Measurements from ENCODE around the gene SMPX.

DNA sequence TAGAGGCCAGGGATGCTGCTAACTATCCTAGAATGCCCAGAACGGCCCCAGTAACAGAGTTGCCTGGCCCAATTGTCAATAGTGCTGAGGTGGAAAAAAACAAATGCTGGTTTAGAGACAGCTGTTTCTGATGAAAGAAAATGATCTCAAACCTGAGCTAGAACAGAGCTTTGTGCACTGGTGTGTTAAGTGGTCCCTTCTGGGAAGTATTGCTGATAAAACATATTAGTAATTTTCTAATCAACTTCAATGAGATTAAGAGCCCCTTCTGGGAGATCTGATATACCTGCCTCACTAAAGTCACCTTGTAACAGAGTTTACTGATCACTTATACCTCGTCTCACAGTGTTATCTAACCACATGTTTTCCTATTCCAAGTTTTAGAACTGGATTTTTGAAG lies 42.1 kb downstream of the SMPX start:
- TF ChIP-seq, protein P1, sequence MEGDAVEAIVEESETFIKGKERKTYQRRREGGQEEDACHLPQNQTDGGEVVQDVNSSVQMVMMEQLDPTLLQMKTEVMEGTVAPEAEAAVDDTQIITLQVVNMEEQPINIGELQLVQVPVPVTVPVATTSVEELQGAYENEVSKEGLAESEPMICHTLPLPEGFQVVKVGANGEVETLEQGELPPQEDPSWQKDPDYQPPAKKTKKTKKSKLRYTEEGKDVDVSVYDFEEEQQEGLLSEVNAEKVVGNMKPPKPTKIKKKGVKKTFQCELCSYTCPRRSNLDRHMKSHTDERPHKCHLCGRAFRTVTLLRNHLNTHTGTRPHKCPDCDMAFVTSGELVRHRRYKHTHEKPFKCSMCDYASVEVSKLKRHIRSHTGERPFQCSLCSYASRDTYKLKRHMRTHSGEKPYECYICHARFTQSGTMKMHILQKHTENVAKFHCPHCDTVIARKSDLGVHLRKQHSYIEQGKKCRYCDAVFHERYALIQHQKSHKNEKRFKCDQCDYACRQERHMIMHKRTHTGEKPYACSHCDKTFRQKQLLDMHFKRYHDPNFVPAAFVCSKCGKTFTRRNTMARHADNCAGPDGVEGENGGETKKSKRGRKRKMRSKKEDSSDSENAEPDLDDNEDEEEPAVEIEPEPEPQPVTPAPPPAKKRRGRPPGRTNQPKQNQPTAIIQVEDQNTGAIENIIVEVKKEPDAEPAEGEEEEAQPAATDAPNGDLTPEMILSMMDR (conservative IDR thresholded peaks at IDR 0.05; ENCODE audit: low read depth in 2 of 2) = no peak
- TF ChIP-seq NANOG (IDR thresholded peaks at IDR 0.05; ENCODE audit: borderline replicate concordance) (no peak), EZH2 (IDR thresholded peaks at IDR 0.05; ENCODE audit: low read depth, unreplicated experiment) (no peak), REST (IDR thresholded peaks at IDR 0.05; ENCODE audit: unreplicated experiment) (no peak), EZH2phosphoT487 (IDR thresholded peaks at IDR 0.05; ENCODE audit: unreplicated experiment) (no peak), JUNB (IDR thresholded peaks at IDR 0.05; ENCODE audit: unreplicated experiment) (no peak), POLR2AphosphoS5 (IDR thresholded peaks at IDR 0.05; ENCODE audit: low read depth) (no peak)
